ENCODE measurements around the gene FXYD6.
"Not testable (repeated sequence)": the region's sequence is repeated elsewhere in the genome, so short reads cannot be mapped to it uniquely, and the experiment has no call there.

The FXYD6 gene

GRCh38 chr11:117876341-117877119 lies at the start of gene FXYD6:
Gene FXYD6, minus strand, starts transcription at chr11:117876658. Its CDS starts 33,882 bp downstream, at chr11:117842776.
- DNase-seq (ENCODE audit: low read depth in 2 of 2), result peak; percentile 16 to 23

DNA sequence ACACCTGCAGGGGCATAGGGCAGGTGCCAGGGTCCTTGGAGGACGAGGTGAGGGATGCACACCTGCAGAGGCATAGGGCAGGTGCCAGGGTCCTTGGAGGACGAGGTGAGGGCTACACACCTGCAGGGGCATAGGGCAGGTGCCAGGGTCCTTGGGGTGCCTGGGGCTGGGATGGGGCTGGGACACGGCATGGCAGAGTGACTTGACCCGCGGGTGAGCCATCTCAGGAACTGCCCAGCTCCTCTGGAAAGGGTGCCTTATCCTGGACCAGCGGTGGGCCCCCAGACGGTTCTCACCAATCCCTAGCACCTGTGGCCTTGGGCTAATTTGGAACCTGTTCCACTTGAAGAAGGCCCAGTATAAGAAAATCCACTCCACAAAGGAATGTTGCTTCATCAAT lies 49.7 kb upstream of the FXYD6 start:
- DNase-seq (ENCODE audit: low read depth in 2 of 2), result not testable (repeated sequence)

- DNase-seq (ENCODE audit: low read depth in 2 of 2), result no peak
Measured at GRCh38 chr11:117925198-117925925, 48.9 kb upstream of the FXYD6 start.

DNA sequence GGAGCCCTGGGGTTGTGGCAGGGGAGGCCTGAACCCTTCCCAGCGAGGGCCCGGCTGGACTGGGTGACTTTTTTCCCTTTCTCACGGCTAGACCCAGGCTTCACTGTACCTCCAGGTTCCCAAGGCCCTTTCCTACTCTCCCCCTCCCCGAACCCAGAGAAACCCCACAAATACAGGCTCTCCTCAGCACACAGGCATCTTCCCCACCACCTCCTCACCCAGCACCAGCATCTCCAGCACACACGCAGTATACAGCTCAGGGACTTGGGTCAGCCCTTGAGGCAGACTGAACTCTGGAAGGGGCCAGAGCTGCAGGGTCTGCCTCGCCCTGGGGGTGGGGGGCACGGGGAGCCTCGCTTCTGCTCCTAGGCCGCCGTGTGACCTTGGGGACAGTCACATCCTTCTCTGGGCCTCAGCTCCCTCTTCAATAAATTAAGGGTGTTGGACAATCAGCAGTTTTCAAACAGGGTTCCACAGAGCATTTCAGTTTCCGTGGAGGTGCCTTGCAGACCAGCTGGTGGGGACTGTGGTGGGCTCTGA lies 48.2 kb upstream of the FXYD6 start:
- DNase-seq (ENCODE audit: low read depth in 2 of 2), result no peak

GRCh38 chr11:117923773-117924172 lies 47.3 kb upstream of the FXYD6 start:
- no peak for DNase-seq (ENCODE audit: low read depth in 2 of 2)

DNA sequence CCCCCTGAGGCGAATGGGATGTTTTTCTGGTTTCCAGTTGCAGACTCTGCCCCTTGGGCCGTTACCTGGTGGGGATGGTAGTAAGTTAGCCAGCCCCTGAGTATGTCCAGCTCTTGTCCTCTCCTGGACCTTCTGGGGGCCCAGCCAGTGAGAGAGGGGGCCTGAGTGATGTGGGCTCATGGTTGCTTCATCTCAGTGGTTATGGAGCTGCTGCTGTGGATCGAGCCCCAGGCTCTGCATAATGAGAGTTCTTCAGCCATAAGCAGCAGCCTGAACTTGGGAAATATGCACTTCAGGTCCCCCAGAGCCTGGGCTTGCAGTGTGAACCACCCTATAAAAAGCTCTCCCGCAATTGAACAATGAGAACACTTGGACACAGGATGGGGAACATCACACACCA lies 46.8 kb upstream of the FXYD6 start:
- no peak for DNase-seq (ENCODE audit: low read depth in 2 of 2)

GRCh38 chr11:117921893-117922292 lies 45.4 kb upstream of the FXYD6 start:
- no peak for DNase-seq (ENCODE audit: low read depth in 2 of 2)

- DNase-seq (ENCODE audit: low read depth in 2 of 2), result no peak
Measured at GRCh38 chr11:117921456-117921855, 45.0 kb upstream of the FXYD6 start.

GRCh38 chr11:117919781-117920221 lies 43.3 kb upstream of the FXYD6 start:
- no peak for DNase-seq (ENCODE audit: low read depth in 2 of 2)

GRCh38 chr11:117919341-117919740 lies 42.9 kb upstream of the FXYD6 start:
- DNase-seq (ENCODE audit: low read depth in 2 of 2), result no peak

DNA sequence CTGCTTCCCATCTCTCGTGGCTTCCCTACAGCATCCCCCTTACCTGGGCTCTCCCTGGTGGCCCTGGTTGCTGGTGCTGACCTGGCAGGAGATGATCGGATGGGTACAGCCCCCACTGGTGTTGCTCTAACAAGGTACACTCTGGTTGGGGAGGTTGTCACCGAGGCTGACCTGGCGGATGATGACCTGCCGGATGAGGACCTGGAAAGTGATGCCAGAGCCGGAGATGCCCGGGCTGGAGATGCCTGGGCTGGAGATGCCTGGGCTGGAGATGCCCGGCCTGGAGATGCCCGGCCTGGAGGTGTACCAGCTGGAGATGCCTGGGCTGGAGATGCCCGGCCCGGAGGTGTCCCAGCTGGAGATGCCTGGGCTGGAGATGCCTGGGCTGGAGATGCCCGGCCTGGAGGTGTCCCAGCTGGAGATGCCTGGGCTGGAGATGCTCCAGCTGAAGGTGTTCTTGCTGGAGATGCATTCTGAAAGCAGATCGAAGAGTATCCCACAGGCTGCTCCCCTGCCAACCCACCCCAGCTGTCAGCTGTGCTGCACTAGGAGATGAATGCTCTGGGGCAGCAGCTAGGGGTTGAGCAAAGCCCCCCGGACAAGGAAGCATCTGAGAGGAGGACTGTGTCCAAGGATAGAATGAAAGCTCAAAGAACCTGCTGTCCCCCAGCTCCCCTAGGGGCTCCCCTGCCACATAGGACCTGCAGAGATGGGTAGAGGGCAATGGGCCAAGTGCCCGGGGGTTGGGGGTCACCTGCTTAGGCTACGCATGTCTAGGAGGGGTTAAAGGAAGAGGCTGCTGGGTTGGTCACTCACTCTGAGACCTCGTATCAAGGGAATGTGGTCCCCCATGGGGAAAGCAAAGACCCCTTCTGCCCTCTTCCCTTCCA lies 42.2 kb upstream of the FXYD6 start:
- DNase-seq (ENCODE audit: low read depth in 2 of 2), result no peak

DNA sequence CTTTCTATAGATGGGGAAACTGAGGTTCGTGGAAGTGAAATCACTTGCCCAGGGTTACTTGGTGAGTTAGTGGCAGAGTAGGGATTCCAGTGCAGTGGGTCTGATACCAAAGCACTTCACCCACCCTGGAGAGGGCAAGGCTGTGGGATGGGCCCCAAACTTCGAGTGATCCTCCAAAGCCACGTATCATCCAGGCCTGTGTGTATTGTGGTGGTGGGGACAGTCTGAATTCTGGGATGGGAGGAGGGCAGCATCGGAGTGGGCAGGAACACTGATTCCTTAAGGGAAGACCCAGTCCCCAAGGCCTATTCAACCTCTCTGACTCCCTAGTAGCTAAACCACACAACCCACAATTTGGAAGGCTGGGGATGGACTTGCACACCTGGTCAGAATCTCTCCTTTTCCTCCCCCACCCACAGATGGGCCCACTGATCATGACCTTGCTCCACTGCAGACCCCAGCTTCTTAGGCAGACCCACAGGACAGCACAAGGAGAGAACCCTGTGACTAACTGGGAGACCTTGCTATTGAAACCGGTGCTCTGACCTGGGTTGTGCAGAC lies 41.2 kb upstream of the FXYD6 start:
- DNase-seq (ENCODE audit: low read depth in 2 of 2), result no peak

- DNase-seq (ENCODE audit: low read depth in 2 of 2), result no peak
Measured at GRCh38 chr11:117916956-117917355, 40.5 kb upstream of the FXYD6 start.

GRCh38 chr11:117915672-117916235 lies 39.3 kb upstream of the FXYD6 start:
- DNase-seq (ENCODE audit: low read depth in 2 of 2), result no peak

GRCh38 chr11:117914991-117915618 lies 38.6 kb upstream of the FXYD6 start:
- no peak for DNase-seq (ENCODE audit: low read depth in 2 of 2)

DNA sequence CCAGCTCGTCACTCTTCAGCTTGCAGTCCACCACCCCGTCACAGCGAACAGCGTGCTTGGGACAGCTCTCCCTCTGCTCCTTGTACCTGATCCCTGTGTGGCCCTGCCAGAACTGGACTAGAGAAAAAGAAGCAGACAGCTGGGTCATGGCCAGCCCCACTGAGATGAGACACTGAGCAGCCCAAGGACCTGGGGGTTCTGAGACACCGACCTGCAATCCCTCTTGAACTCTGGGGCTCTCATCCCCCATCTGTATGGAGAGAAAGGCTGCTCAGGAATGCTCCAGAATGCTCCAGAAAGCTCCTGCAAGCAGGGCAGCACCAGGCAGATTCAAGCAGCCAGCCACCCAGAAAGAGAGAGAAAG lies 37.9 kb upstream of the FXYD6 start:
- no peak for DNase-seq (ENCODE audit: low read depth in 2 of 2)

- DNase-seq (ENCODE audit: low read depth in 2 of 2), result no peak
Measured at GRCh38 chr11:117913736-117914397, 37.4 kb upstream of the FXYD6 start.

DNA sequence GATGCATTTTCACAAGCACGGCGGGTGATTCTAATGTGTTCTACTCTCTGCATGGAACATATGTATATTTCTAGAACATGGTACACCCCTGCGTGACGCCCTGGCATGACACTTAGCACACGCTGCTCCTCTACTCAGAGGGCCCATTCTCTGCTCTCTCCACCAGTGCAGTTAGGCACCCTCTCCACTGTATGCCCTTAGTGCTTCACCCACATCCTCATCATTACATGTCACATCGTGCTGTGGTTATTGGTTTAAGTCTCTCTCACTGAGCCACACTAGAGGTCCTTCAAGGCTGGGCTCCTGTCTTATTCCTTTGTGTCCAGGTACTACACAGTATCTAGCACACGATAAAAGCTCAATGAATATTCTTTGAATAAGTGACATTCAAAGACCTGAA lies 36.0 kb upstream of the FXYD6 start:
- no peak for DNase-seq (ENCODE audit: low read depth in 2 of 2)

DNA sequence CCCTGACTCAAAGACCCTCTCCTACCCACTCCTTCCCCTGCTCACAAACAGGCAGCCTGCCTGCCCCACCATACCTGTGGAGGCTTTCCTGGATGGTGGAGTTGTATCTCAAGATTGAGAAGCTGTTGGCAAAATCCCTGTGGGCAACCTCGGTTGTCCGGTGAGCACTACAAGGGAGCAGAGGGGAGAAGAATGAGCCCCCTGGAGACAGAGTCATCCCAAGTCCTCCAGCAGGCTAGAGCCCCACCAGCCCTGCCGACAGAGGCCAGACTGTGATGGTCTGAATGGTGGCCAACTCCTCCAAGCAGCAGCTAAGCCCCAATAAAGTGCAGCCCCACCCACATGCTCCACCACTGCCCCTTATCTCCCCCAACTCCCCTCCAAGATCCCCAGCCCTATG lies 35.2 kb upstream of the FXYD6 start:
- DNase-seq (ENCODE audit: low read depth in 2 of 2), result no peak

DNA sequence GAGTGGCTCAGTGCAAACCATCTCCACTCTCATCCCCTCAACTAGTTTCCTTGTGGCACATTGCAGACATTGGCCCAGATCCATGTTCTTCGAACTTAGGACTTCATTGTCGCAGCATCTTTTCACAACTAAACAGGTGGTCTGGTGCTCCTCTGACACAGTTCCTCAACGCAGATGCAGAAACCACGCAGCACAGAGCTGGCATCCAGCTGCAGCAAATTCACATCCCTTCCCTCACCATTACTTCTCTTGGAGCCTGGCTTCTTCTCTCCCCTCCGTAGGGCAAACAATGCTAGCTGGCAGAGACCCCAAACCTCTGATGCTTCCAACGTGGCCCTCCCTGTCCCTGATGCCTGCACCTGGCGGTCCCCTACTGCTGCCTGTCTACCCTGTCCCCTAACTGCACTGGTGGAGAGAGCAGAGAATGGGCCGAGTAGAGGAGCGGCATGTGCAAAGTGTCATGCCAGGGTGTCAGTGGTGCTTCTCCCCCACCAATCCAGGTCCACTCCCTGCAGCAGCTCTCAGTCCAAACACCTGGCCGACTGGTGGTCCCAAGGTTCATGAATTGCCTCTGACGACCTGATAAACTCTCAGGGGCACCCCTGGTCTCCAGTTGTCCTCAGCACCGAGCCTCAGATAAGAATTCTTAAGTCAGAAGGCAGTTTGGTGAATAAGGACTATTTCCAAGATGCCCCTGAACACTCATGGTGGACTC lies 34.6 kb upstream of the FXYD6 start:
- DNase-seq (ENCODE audit: low read depth in 2 of 2), result no peak

Data from fibroblast of skin of left quadriceps (primary cell).